Left lung (tissue), 10 donors: Measurements from ENCODE around the gene NPHP4. TPM values are rescaled to one million over a fixed set of nuclear protein-coding genes. Genes with fewer than 3 reads are reported as not detected.

Experiments
- ATAC-seq: fragments of 200-7000 bp; cut with Tn5 transposase; one replicate; pipeline ENCODE4 v1.9.1; 2020; ENCODE audit warnings: moderate library complexity
- DNase-seq, 4 donors: peaks; one replicate each; pipeline ENCODE4 v3.0.0-alpha.2; 2013 to 2020
- H3K27ac ChIP-seq, 2 donors: fragments of 200-600 bp; sonication (generic) in 1 of 2; one replicate each; pipeline versions ENCODE4 v1.5.0 to v1.8.0; 2020 to 2021
- H3K27me3 ChIP-seq, 2 donors: fragments of 200-600 bp; sonication (generic) in 1 of 2; one replicate each; pipeline versions ENCODE4 v1.5.0 to v1.8.0; 2020 to 2021
- H3K36me3 ChIP-seq, 2 donors: fragments of 200-600 bp; sonication (generic) in 1 of 2; one replicate each; pipeline versions ENCODE4 v1.5.0 to v1.8.0; 2020 to 2021
- H3K4me1 ChIP-seq, 2 donors: fragments of 200-600 bp; one replicate each; pipeline ENCODE4 v1.8.0; 2021
- H3K4me3 ChIP-seq, 2 donors: fragments of 200-600 bp; sonication (generic) in 1 of 2; one replicate each; pipeline versions ENCODE4 v1.5.0 to v1.8.0; 2020 to 2021; ENCODE audit warnings: mild to moderate bottlenecking in 1 of 2
- H3K9me3 ChIP-seq, 2 donors: fragments of 200-600 bp; sonication (generic) in 1 of 2; one replicate each; pipeline versions ENCODE4 v1.5.0 to v1.8.0; 2020 to 2021
- intact Hi-C, 2 donors: fragments of 100-400 bp; cut with DNase I; formaldehyde crosslinking; loops; one replicate each; pipeline versions ENCODE4 v1.11.2 to v1.14.2; 2022
- polyA plus RNA-seq, 6 donors: library from polyadenylated mRNA; unstranded; fragments of 120-200 nt; gene quantifications; one replicate each; pipeline ENCODE4 v1.2.1, GENCODE V29; 2013; ENCODE audit not compliant: insufficient read length in 6 of 6
- total RNA-seq, 2 donors: library from RNA; stranded (reverse); fragmentation: NEBNext Ultra II Directional; extraction: Animal tissue kit (Norgen Biotek cat#: 25700); gene quantifications; one replicate each; pipeline ENCODE4 v1.2.1, GENCODE V29; 2021
- TF ChIP-seq, protein P1 (sequence below), 2 donors: fragments of 200-600 bp; sonication (generic) in 1 of 2; IDR thresholded peaks; one replicate each; pipeline versions ENCODE4 v1.5.0 to v1.8.0; 2021; ENCODE audit warnings: antibody characterized with exemption in 2 of 2
- donor health status: DM: no; HTN: yes; CAD: no.
- donor health status: DM: no; HTN: no; CAD: no.

The NPHP4 gene
- total and polyA plus RNA-seq, 8 donors, result 9.4 to 16.4 (median 10.2) TPM

GRCh38 chr1:5977494-5978444, 14.5 kb downstream of the NPHP4 start:
- H3K9me3 ChIP-seq, result no peaks in the 10 kb centered on the region
- no peak for ATAC-seq
- intact Hi-C loops, result loop anchor here in 1 of 2 donors (10.0 kb wide), 1 partner anchor 463 kb away; no protein-coding TSS in a partner anchor
- no peak overlapping the region for H3K4me3 ChIP-seq
- DNase-seq, result peak in 1 of 4 donors; percentile 47
- H3K4me1 ChIP-seq, result peaks cover 0 to 29% of the 10 kb centered on the region in 2 donors
- peaks cover 0 to 18% of the 10 kb centered on the region in 2 donors for H3K36me3 ChIP-seq
- H3K27me3 ChIP-seq, result no peaks in the 10 kb centered on the region
- TF ChIP-seq, protein P1, sequence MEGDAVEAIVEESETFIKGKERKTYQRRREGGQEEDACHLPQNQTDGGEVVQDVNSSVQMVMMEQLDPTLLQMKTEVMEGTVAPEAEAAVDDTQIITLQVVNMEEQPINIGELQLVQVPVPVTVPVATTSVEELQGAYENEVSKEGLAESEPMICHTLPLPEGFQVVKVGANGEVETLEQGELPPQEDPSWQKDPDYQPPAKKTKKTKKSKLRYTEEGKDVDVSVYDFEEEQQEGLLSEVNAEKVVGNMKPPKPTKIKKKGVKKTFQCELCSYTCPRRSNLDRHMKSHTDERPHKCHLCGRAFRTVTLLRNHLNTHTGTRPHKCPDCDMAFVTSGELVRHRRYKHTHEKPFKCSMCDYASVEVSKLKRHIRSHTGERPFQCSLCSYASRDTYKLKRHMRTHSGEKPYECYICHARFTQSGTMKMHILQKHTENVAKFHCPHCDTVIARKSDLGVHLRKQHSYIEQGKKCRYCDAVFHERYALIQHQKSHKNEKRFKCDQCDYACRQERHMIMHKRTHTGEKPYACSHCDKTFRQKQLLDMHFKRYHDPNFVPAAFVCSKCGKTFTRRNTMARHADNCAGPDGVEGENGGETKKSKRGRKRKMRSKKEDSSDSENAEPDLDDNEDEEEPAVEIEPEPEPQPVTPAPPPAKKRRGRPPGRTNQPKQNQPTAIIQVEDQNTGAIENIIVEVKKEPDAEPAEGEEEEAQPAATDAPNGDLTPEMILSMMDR (IDR thresholded peaks at IDR 0.05), result no peak
- H3K27ac ChIP-seq, result no peak overlapping the region

GRCh38 chr1:5976726-5977493, 15.3 kb downstream of the NPHP4 start:
- no peaks in the 10 kb centered on the region for H3K27me3 ChIP-seq
- H3K4me3 ChIP-seq, result no peak overlapping the region
- intact Hi-C loops, result loop anchor here in 1 of 2 donors (10.0 kb wide), 1 partner anchor 462 kb away; no protein-coding TSS in a partner anchor
- no peak for ATAC-seq
- no peak overlapping the region for H3K27ac ChIP-seq
- DNase-seq, result peak in 1 of 4 donors; percentile 59
- peaks cover 0 to 29% of the 10 kb centered on the region in 2 donors for H3K4me1 ChIP-seq
- no peaks in the 10 kb centered on the region for H3K9me3 ChIP-seq
- peaks cover 0 to 22% of the 10 kb centered on the region in 2 donors for H3K36me3 ChIP-seq
- TF ChIP-seq, protein P1 (IDR thresholded peaks at IDR 0.05), result no peak

GRCh38 chr1:5976231-5976630, 16.0 kb downstream of the NPHP4 start:
- no peak overlapping the region for H3K27ac ChIP-seq
- intact Hi-C loops, result loop anchor here in 1 of 2 donors (10.0 kb wide), 1 partner anchor 461 kb away; no protein-coding TSS in a partner anchor
- peaks cover 0 to 23% of the 10 kb centered on the region in 2 donors for H3K36me3 ChIP-seq
- ATAC-seq, result no peak
- peak in 1 of 4 donors; percentile 42 for DNase-seq
- H3K27me3 ChIP-seq, result no peaks in the 10 kb centered on the region
- H3K4me3 ChIP-seq, result no peak overlapping the region
- H3K9me3 ChIP-seq, result no peaks in the 10 kb centered on the region
- TF ChIP-seq, protein P1 (IDR thresholded peaks at IDR 0.05), result no peak
- peaks cover 0 to 29% of the 10 kb centered on the region in 2 donors for H3K4me1 ChIP-seq

DNA sequence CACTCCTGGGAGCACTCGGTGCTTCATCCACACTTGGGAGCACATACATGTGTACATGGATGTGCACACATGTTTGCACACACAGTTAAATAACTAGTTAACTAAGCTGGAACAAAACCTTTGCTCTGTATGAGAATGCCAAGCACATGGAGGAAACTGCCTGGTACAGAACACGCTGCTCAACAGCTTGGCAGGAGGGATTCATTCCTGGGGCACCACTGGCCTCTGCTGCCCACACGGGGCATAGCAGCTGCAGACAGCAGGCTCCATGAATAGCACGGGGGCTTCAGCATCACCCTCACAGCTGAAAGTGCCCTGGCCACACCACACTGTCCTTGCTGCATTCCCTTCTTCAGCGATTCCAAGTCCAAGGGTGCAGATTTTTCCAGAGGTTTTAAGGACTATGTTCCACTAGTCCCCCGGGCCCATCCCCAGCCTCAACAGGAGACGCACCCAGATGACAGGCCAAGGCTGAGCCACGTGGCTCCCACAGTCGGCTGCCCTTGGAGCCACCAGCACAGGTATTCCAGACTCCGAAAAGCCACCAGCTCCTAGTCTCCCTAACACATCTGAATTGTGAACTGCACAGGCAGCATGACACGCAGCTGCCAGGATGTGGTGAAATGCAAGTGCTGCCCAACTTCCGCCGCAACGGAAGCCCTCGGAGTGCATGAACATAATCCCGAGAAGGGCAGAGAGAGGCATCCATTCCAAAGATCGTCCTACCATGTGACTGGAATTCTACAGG, 16.9 kb downstream of the NPHP4 start:
- DNase-seq, result peak in 2 of 4 donors; percentile 59 to 83
- intact Hi-C loops, result loop anchor here in 1 of 2 donors (10.0 kb wide), 1 partner anchor 461 kb away; no protein-coding TSS in a partner anchor
- peak; percentile 75 for ATAC-seq

More for the DNA sequence above, 16.9 kb downstream of the NPHP4 start:
- Histone ChIP-seq H3K4me3 (no peak overlapping the region), H3K27me3 (no peaks in the 10 kb centered on the region), H3K36me3 (peaks cover 0 to 23% of the 10 kb centered on the region in 2 donors), H3K4me1 (peaks cover 0 to 29% of the 10 kb centered on the region in 2 donors), H3K9me3 (no peaks in the 10 kb centered on the region), H3K27ac (peak overlapping the region in 1 of 2 donors; percentile 14)
- TF ChIP-seq, protein P1 (IDR thresholded peaks at IDR 0.05), result peak; percentile 40 to 52
